Measurements from ENCODE around the gene CPEB1. TPM values are rescaled to one million over a fixed set of nuclear protein-coding genes. Genes with fewer than 3 reads are reported as not detected.
A peak's percentile ranks its signal among the peaks of the same experiment; 100 is the strongest.

Gene CPEB1
- total and polyA plus RNA-seq, 9 donors: 5.4 to 28.9 (median 10.5) TPM

GRCh38 chr15:82681371-82681770 lies 34.2 kb upstream of the CPEB1 start:
- Histone ChIP-seq H3K4me3 (no peak overlapping the region), H3K4me1 (ENCODE audit: insufficient read depth) (peaks cover 2% of the 10 kb centered on the region), H3K27me3 (no peaks in the 10 kb centered on the region), H3K36me3 (no peaks in the 10 kb centered on the region), H3K27ac (no peak overlapping the region), H3K9me3 (no peaks in the 10 kb centered on the region)
- no peak for DNase-seq
- WGBS, 3 donors: 85 to 88% (median 86%) methylated on average over 10 of the region's 10 CpGs
- TF ChIP-seq EP300 (IDR thresholded peaks at IDR 0.05): no peak
- intact Hi-C loops (cut with DNase I): no loop called here

GRCh38 chr15:82680200-82681102 lies 33.3 kb upstream of the CPEB1 start:
- Histone ChIP-seq H3K36me3 (no peaks in the 10 kb centered on the region), H3K27me3 (no peaks in the 10 kb centered on the region), H3K27ac (no peak overlapping the region), H3K4me3 (peak overlapping the region; percentile 21), H3K4me1 (ENCODE audit: insufficient read depth) (peaks cover 2% of the 10 kb centered on the region), H3K9me3 (no peaks in the 10 kb centered on the region)
- peak; percentile 60 to 76 (median 65) for DNase-seq
- TF ChIP-seq EP300 (IDR thresholded peaks at IDR 0.05) (no peak), CTCF (IDR thresholded peaks at IDR 0.05) (no peak), POLR2A (IDR thresholded peaks at IDR 0.05) (peak; percentile 14)
- intact Hi-C loops (cut with DNase I): no loop called here
- 3% methylated on average over 57 to 76 of the region's 76 CpGs for WGBS, 3 donors

GRCh38 chr15:82679626-82680199 lies 32.5 kb upstream of the CPEB1 start:
- no peak overlapping the region for H3K4me3 ChIP-seq
- peaks cover 2% of the 10 kb centered on the region for H3K4me1 ChIP-seq (ENCODE audit: insufficient read depth)
- TF ChIP-seq CTCF (IDR thresholded peaks at IDR 0.05): no peak
- TF ChIP-seq EP300 (IDR thresholded peaks at IDR 0.05): no peak
- TF ChIP-seq POLR2A (IDR thresholded peaks at IDR 0.05): no peak
- no peaks in the 10 kb centered on the region for H3K27me3 ChIP-seq
- H3K36me3 ChIP-seq: no peaks in the 10 kb centered on the region
- no peak for DNase-seq
- H3K27ac ChIP-seq: no peak overlapping the region
- WGBS, 3 donors: 23 to 34% (median 26%) methylated on average over 19 of the region's 19 CpGs
- no peaks in the 10 kb centered on the region for H3K9me3 ChIP-seq
- intact Hi-C loops (cut with DNase I): no loop called here

- no peak for DNase-seq
- H3K4me1 ChIP-seq (ENCODE audit: insufficient read depth): peaks cover 2% of the 10 kb centered on the region
- TF ChIP-seq POLR2A (IDR thresholded peaks at IDR 0.05) (no peak), CTCF (IDR thresholded peaks at IDR 0.05) (no peak), EP300 (IDR thresholded peaks at IDR 0.05) (no peak)
- no peak overlapping the region for H3K4me3 ChIP-seq
- 74 to 76% (median 75%) methylated on average over 7 of the region's 7 CpGs for WGBS, 3 donors
- no peaks in the 10 kb centered on the region for H3K9me3 ChIP-seq
- H3K27me3 ChIP-seq: no peaks in the 10 kb centered on the region
- intact Hi-C loops (cut with DNase I): no loop called here
- no peak overlapping the region for H3K27ac ChIP-seq
- H3K36me3 ChIP-seq: no peaks in the 10 kb centered on the region
Measured at GRCh38 chr15:82677720-82678323, 30.7 kb upstream of the CPEB1 start.

All from ovary (tissue), 9 donors.